ENCODE measurements around the gene USP27X. TPM values are rescaled to one million over a fixed set of nuclear protein-coding genes. Genes with fewer than 3 reads are reported as not detected.

The USP27X gene
- total RNA-seq, 3 donors from 2014 or later (not counting 1 experiment from before 2014, with no cell fraction given) = 1.7 to 2.4 (median 2.0) TPM

GRCh38 chrX:49856819-49857218, 22.5 kb upstream of the USP27X start:
- no peaks in the 10 kb centered on the region for H3K36me3 ChIP-seq (ENCODE audit: control insufficient read depth, insufficient read depth, low read length)
- no peak overlapping the region for H3K4me3 ChIP-seq (ENCODE audit: low read length)
- Mint-ChIP-seq H3K27me3 (ENCODE audit: low read depth in 2 of 2) (peaks cover 3 to 35% of the 10 kb centered on the region in 2 donors), H3K4me3 (no peak overlapping the region), H3K36me3 (no peaks in the 10 kb centered on the region), H3K4me1 (no peaks in the 10 kb centered on the region), H3K27ac (no peak overlapping the region), H3K9me3 (no peaks in the 10 kb centered on the region)
- no peaks in the 10 kb centered on the region for H3K9me3 ChIP-seq (ENCODE audit: control insufficient read depth, insufficient read depth, low read length)
- no peak overlapping the region for H3K27ac ChIP-seq (ENCODE audit: low read length)
- 88% methylated on average over 2 of the region's 2 CpGs for WGBS (ENCODE audit: insufficient coverage)
- ATAC-seq (no peak), DNase-seq (no peak)
- intact Hi-C loops (cut with micrococcal nuclease) = no loop called here
- no peaks in the 10 kb centered on the region for H3K4me1 ChIP-seq (ENCODE audit: control insufficient read depth, insufficient read depth, low read length)
- TF ChIP-seq CTCF (IDR thresholded peaks at IDR 0.05) = no peak
- no peaks in the 10 kb centered on the region for H3K27me3 ChIP-seq (ENCODE audit: control insufficient read depth, insufficient read depth, low read length)

- Histone ChIP-seq H3K27me3 (ENCODE audit: control insufficient read depth, insufficient read depth, low read length) (no peaks in the 10 kb centered on the region), H3K27ac (ENCODE audit: low read length) (no peak overlapping the region), H3K36me3 (ENCODE audit: control insufficient read depth, insufficient read depth, low read length) (no peaks in the 10 kb centered on the region), H3K4me3 (ENCODE audit: low read length) (no peak overlapping the region), H3K9me3 (ENCODE audit: control insufficient read depth, insufficient read depth, low read length) (no peaks in the 10 kb centered on the region), H3K4me1 (ENCODE audit: control insufficient read depth, insufficient read depth, low read length) (no peaks in the 10 kb centered on the region)
- Mint-ChIP-seq H3K9me3 (no peaks in the 10 kb centered on the region), H3K27ac (no peak overlapping the region), H3K36me3 (no peaks in the 10 kb centered on the region), H3K4me3 (no peak overlapping the region), H3K4me1 (no peaks in the 10 kb centered on the region), H3K27me3 (ENCODE audit: low read depth in 2 of 2) (peaks cover 3 to 24% of the 10 kb centered on the region in 2 donors)
- intact Hi-C loops (cut with micrococcal nuclease) = no loop called here
- ATAC-seq = no peak
- TF ChIP-seq CTCF (IDR thresholded peaks at IDR 0.05) = no peak
- DNase-seq = no peak
- WGBS (ENCODE audit: insufficient coverage) = 0% methylated on average over 1 of the region's 2 CpGs
These were observed 20.9 kb upstream of the USP27X start for GRCh38 chrX:49858341-49858740.

- Mint-ChIP-seq H3K36me3 (no peaks in the 10 kb centered on the region), H3K4me1 (no peaks in the 10 kb centered on the region), H3K4me3 (no peak overlapping the region), H3K27ac (no peak overlapping the region), H3K27me3 (ENCODE audit: low read depth in 2 of 2) (peaks cover 0 to 13% of the 10 kb centered on the region in 2 donors), H3K9me3 (no peaks in the 10 kb centered on the region)
- Histone ChIP-seq H3K27ac (ENCODE audit: low read length) (no peak overlapping the region), H3K36me3 (ENCODE audit: control insufficient read depth, insufficient read depth, low read length) (no peaks in the 10 kb centered on the region), H3K4me1 (ENCODE audit: control insufficient read depth, insufficient read depth, low read length) (no peaks in the 10 kb centered on the region), H3K9me3 (ENCODE audit: control insufficient read depth, insufficient read depth, low read length) (no peaks in the 10 kb centered on the region), H3K27me3 (ENCODE audit: control insufficient read depth, insufficient read depth, low read length) (no peaks in the 10 kb centered on the region), H3K4me3 (ENCODE audit: low read length) (no peak overlapping the region)
- ATAC-seq = no peak
- no peak for TF ChIP-seq CTCF (IDR thresholded peaks at IDR 0.05)
- no peak for DNase-seq
- no CpG with 5 or more reads among the region's 1 CpG for WGBS (ENCODE audit: insufficient coverage)
- intact Hi-C loops (cut with micrococcal nuclease) = no loop called here
These were observed 19.8 kb upstream of the USP27X start for GRCh38 chrX:49859491-49859890.

- Mint-ChIP-seq H3K36me3 (no peaks in the 10 kb centered on the region), H3K27me3 (ENCODE audit: low read depth in 2 of 2) (peaks cover 0 to 7% of the 10 kb centered on the region in 2 donors), H3K27ac (no peak overlapping the region), H3K4me3 (no peak overlapping the region), H3K4me1 (no peaks in the 10 kb centered on the region), H3K9me3 (no peaks in the 10 kb centered on the region)
- H3K4me3 ChIP-seq (ENCODE audit: low read length) = no peak overlapping the region
- no peaks in the 10 kb centered on the region for H3K36me3 ChIP-seq (ENCODE audit: control insufficient read depth, insufficient read depth, low read length)
- no peak for TF ChIP-seq CTCF (IDR thresholded peaks at IDR 0.05)
- intact Hi-C loops (cut with micrococcal nuclease) = no loop called here
- H3K27ac ChIP-seq (ENCODE audit: low read length) = no peak overlapping the region
- H3K27me3 ChIP-seq (ENCODE audit: control insufficient read depth, insufficient read depth, low read length) = no peaks in the 10 kb centered on the region
- ATAC-seq (no peak), DNase-seq (no peak)
- H3K4me1 ChIP-seq (ENCODE audit: control insufficient read depth, insufficient read depth, low read length) = no peaks in the 10 kb centered on the region
- 92% methylated on average over 2 of the region's 2 CpGs for WGBS (ENCODE audit: insufficient coverage)
- H3K9me3 ChIP-seq (ENCODE audit: control insufficient read depth, insufficient read depth, low read length) = no peaks in the 10 kb centered on the region
These were observed 18.3 kb upstream of the USP27X start for GRCh38 chrX:49860867-49861535.

All from natural killer cell (primary cell).